HG03280 (cell line): ENCODE measurements around the gene C1QL2.

ENCODE experiments used
- ATAC-seq: cut with Tn5 transposase; IDR thresholded peaks from one replicate; pipeline ENCODE4 v1.9.1; 2021; ENCODE audit warnings: mild to moderate bottlenecking, moderate library complexity; ENCODE audit not compliant: unreplicated experiment

The C1QL2 gene

DNA sequence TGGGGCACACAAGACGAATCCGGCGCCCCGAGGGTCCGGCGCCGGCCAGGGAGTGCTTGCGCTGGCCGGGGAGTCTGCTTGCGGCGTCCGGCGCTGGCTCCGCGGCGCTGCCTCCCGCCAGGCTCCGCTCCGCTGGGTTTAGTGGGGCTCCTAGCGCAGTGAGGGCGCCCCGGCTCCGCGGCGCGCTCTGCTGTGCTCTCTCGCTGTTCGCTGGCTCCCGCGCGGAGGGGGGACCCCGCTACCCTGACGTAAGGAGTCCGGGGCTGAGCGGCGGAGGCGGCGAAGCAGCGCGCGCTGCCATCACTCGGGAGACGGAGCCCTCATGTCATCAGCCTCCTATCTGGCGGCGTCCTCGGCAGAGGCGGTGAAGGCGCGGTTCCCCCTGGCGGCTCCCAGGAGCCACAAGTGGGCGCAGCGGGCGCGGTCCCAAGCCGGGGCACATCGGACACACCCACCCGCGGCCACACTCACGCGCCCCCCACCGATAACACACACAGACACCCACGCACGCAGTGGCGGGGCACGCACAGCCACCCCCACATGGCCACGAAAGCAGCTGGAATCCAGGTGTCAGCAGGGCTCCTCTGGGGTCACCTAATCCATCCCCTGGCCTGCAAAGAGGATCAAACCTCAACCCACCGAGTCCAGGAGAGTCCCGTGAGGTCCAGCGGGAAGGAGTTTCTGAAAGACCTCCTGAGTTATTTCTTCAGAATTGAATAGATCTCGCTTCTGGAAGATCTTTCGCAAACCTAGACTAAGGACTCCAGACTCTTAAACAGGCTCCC lies at the start of gene C1QL2:
C1QL2 (minus strand) TSS at position 189 of the 785 bp plus-strand sequence. CDS start 482 bp downstream, outside the sequence.
- no peak for ATAC-seq

GRCh38 chr2:119207447-119207846 lies 48.9 kb upstream of the C1QL2 start:
- no peak for ATAC-seq

DNA sequence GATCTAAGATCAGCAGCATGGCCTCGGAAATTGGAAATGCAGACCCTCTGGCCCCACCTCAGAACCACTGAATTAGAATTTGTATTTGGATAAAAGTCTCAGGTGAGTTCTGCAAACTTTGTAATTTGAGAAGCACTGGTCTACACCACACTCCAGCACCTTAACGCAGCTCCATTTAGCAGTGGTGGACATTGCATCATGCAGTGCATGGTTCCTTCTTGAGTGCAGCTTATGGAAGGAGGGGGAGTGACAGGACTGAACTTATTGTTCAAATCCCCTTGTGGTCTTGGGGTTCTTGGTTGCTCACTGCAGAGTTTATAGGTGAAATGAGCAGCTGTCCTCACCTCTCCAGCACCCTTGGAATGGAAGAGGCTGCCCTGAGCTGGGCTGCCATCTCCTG lies 47.6 kb upstream of the C1QL2 start:
- no peak for ATAC-seq

DNA sequence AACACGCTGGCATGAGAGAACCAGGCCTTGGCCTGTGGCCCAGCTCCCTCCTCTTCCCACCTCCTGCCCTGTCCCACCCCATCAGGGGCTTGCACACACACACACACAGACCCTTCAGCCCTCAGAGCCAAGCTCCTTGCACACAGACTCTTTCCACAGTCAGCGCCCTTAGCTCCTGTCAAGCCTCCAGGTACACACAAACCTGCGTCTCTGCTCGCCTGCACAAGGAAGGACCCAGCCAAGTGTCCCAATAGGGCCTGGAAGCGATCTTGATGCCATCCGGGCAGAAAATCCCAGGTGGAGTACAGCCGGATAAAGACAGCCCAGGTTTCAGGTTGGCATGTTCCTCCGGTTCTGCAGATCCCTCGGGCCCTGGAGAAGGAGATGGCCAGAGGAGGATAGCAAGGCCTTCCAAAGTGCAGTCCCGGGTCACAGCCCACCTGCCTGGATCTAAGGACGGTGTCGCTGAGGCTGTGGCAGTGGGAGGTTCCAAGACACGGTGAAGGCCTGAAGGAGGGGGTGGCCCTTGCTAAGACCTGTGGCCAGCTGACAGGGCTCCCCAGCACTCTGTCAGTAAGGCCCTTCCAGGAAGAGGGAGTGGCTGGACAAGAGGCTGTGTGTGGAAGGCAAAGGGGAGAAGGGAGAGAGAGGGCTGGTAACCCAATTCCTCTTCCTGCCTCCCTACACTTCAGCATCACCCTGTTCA lies 46.6 kb upstream of the C1QL2 start:
- no peak for ATAC-seq

DNA sequence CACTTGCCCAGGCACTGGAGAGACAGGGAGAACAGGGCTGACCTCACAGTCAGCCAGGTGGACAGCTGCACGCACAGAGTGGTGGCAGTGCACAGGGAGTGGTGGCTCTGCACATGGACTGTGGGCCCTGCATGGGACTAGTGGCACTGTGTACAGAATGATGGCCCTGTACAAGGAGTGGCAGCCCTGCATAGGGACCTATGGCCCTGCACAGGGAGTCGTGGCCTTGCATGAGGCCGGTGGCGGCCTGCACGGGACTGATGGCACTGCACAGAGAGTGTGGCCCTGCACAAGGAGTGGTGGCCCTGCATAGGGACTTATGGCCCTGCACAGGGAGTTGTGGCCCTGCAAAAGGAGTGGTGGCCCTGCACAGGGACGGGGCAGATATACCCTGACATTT lies 46.0 kb upstream of the C1QL2 start:
- ATAC-seq = no peak

DNA sequence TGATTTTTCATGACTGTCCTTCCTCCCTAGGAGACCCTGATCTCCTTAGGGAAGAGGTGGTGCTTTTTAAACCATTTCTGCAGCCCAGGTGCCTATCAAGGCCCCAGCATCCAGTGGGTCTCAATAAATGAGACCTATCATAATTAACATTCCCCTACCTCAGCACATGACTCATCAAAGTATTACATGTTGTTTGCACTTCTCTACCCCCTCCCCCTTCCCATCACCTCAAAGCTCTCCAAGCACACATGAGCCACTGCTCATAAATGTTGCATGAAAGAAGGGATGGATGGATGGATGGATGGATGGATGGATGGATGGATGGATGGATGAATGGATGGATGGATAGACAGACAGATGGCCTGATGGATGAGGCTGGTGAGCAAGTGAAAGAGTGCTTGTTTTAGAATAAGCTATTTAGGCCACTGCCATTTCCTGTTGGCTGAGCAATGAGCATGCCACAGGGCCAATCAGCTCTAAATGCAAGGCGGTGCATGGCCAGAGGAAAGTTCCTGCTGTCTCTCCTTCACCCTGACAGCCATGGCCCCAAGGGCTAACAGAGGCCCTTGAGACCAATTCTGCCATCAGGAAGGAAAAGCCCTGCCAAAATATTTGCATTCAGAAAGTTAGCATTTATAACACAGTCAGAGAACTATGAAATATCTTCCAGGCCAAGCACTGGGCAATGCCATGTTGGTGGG lies 44.2 kb upstream of the C1QL2 start:
- ATAC-seq = no peak

DNA sequence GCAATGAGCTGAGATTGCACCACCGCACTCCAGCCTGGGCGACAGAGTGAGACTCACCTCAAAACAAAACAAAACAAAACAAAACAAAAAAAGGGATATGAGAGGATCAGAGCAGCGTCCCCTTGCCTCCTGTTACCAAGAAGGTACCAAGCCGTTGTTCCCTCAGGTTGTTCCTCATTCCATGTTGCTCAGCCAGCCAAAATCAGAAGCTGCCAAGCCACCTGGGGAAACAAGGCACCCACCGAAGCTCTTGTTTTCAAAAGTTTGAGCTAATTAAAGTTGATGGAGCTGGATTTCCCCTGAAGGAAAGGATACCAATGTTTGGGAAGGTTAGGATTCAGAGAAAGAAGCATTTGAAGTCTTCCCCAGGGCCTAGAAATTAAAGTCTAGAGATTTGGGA lies 43.3 kb upstream of the C1QL2 start:
- no peak for ATAC-seq

- ATAC-seq = no peak
These were observed 39.8 kb upstream of the C1QL2 start for GRCh38 chr2:119198240-119198840.

GRCh38 chr2:119197529-119198239 lies 39.1 kb upstream of the C1QL2 start:
- no peak for ATAC-seq

DNA sequence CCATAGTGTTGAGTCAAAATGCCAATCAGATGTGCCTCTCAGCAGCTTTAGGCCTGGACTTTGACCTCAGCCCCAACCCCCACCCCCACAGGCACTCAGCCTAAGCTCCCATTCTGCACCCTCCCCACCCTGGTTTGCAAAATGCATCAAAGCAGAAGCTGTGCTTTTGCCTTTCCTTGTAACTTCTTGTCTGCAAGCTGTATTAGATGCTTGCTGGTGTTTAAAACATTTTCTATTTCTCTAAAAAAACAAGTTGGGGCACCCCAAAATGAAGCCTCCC lies 38.5 kb upstream of the C1QL2 start:
- ATAC-seq = no peak

DNA sequence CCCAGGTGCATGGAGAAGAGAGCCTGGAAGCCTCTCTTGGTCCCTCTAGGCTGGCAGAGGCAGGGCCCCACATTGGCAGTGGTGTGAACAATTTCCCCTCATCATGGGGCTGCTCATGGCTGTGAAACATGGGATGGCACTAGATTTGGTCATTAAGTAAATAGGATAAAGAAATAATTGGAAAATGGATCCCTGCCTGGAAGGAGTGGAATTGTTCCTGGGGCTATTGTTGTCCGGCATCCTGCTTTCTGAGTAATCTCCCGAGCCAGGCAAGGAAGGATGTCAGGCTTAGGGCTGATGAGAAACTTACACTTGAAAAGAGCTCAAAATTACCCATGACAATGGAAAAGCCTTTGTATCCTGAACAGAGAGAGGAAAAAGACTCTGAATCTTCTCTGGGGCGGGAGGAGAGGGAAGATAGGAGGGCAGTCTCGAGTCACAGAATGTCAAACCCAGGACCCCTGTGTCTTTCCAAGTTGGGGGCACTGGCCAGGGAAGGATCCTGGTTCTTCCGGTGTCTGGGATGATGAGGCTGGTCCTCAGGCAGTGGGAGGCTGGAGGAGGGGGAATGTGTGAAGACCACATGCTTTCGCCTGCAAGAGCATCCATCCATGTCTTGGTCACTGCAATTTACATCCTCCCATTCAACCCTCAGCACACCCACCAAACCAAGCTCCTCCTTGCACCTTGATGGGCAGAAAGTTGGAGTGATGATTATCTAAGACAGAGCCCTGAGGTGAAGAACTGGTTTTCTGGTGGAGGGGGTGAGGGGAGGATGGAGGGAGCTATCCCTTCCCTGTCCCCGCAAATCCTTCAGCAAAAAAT lies 38.0 kb upstream of the C1QL2 start:
- no peak for ATAC-seq

DNA sequence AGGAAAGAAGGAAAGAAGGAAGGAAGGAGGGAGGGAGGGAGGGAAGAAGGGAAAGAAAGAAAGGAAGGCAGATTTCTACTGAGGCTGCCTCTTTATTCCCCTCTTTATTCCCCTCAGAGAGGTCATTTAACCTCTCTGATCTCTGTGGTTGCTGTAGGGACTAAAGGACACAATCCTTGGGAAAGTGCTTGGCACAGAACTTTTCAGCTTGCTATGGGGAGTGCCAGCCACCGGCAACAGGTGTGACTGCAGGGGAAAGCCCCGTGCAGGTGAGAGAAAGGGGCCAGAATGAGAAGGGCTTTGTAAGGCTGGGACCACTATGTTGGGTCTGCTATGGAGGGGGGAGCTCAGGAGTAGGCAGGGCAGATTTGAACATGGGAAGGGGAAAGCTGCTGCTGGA lies 37.3 kb upstream of the C1QL2 start:
- no peak for ATAC-seq

- ATAC-seq = no peak
These were observed 36.5 kb upstream of the C1QL2 start for GRCh38 chr2:119195001-119195400.

DNA sequence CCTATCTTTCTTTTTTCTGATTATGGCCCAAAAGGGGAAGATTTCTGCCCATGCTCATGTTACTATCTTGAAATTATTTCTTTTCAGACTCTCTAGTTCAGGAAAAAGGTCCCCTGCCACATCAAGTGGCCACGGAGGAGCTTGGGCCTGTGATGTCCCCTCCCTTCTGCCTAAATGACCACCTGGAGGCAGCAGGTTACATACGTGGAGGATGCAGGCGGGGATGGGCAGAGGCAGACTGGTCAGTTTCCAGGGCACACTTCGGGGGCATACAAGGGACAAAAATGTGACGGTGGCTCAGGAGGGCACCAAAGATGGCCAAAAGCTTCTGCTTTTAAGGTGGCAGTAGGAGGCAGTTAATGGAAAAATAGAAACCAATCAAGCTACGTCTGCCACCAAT lies 34.3 kb upstream of the C1QL2 start:
- no peak for ATAC-seq

GRCh38 chr2:119190321-119191111 lies 32.0 kb upstream of the C1QL2 start:
- ATAC-seq = no peak

- no peak for ATAC-seq
These were observed 26.0 kb upstream of the C1QL2 start for GRCh38 chr2:119184512-119184911.

- no peak for ATAC-seq
These were observed 23.4 kb upstream of the C1QL2 start for GRCh38 chr2:119181791-119182445.

GRCh38 chr2:119181391-119181790 lies 22.8 kb upstream of the C1QL2 start:
- no peak for ATAC-seq

- no peak for ATAC-seq
These were observed 22.3 kb upstream of the C1QL2 start for GRCh38 chr2:119180892-119181291.
